Activated CD4-positive, alpha-beta memory T cell treated with anti-CD3 and anti-CD28 coated beads, Interleukin-2, amount 10 ng/mL, durations not matched to agents 7 days and 5 days (primary cell): ENCODE measurements around the gene MYH16. TPM values are rescaled to one million over a fixed set of nuclear protein-coding genes. Genes with fewer than 3 reads are reported as not detected.
"Not testable (repeated sequence)": the region's sequence is repeated elsewhere in the genome, so short reads cannot be mapped to it uniquely, and the experiment has no call there.

Experiments used
- CTCF ChIA-PET: fragments of 350-600 bp; sonication (Branson Sonifier 250); formaldehyde crosslinking; loops from one replicate; lab custom pipeline; 2021; ENCODE audit warnings: antibody characterized with exemption, inconsistent platforms; lab: Charles Lee
- POLR2A ChIA-PET: fragments of 350-600 bp; sonication (Branson Sonifier 250); formaldehyde crosslinking; loops from one replicate; lab custom pipeline; 2021; ENCODE audit warnings: antibody characterized with exemption; lab: Charles Lee
- DNase-seq: peaks from one replicate; pipeline ENCODE4 v3.0.0-alpha.2; 2020
- H3K27ac Mint-ChIP-seq: one replicate; pipeline ENCODE4 v1.8.0; 2021; ENCODE audit warnings: mild to moderate bottlenecking, mixed read lengths
- H3K27me3 Mint-ChIP-seq: one replicate; pipeline ENCODE4 v1.8.0; 2021; ENCODE audit warnings: mixed read lengths
- H3K36me3 Mint-ChIP-seq: one replicate; pipeline ENCODE4 v1.8.0; 2021; ENCODE audit warnings: low read depth, mixed read lengths
- H3K4me1 Mint-ChIP-seq: one replicate; pipeline ENCODE4 v1.8.0; 2021; ENCODE audit warnings: mixed read lengths
- H3K4me3 Mint-ChIP-seq: one replicate; pipeline ENCODE4 v1.8.0; 2021; ENCODE audit warnings: mild to moderate bottlenecking, mixed read lengths
- H3K9me3 Mint-ChIP-seq: one replicate; pipeline ENCODE4 v1.8.0; 2021; ENCODE audit warnings: mixed read lengths
- total RNA-seq, 2 experiments: library from RNA; stranded (reverse); gene quantifications; one replicate each; pipeline ENCODE4 v1.2.3, GENCODE V29; 2021

Gene MYH16
- total RNA-seq, 2 experiments from 2014 or later: not detected

DNA sequence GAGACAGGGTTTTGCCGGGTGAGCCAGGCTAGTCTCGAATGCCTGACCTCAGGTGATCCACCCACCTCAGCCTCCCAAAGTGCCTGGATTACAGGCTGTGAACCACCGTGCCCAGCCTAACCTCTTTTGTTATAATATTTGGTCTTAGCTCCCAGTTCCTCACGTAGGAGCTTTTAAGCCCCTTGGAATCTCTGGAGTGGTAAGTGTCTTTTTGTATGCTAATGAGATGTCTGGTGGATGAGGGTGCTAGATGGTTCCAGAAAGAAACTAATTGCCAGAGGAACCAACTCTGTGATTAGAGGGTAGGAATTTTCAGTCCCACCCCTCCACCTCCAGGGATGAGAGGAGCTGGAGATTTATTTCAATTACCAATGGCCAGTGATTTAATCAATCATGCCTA lies 47.7 kb downstream of the MYH16 start:
- Mint-ChIP-seq H3K27ac (no peak overlapping the region), H3K27me3 (peaks cover 4% of the 10 kb centered on the region), H3K9me3 (no peaks in the 10 kb centered on the region), H3K36me3 (no peaks in the 10 kb centered on the region), H3K4me3 (no peak overlapping the region), H3K4me1 (peaks cover 11% of the 10 kb centered on the region)
- CTCF ChIA-PET: interaction anchor here (0.7 kb wide), 1 partner anchor 30 kb away, joined by 7 read pairs; no protein-coding TSS in a partner anchor
- no peak for DNase-seq
- POLR2A ChIA-PET: no interaction called here

GRCh38 chr7:99322659-99323058 lies 50.0 kb downstream of the MYH16 start:
- H3K4me3 Mint-ChIP-seq, DNase-seq, H3K9me3 Mint-ChIP-seq, H3K27ac Mint-ChIP-seq, POLR2A ChIA-PET, H3K27me3 Mint-ChIP-seq: not testable (repeated sequence)
- CTCF ChIA-PET: interaction anchor here (6.2 kb wide), 1 partner anchor 9 kb away, joined by 38 read pairs; no protein-coding TSS in a partner anchor
- peaks cover 22% of the 10 kb centered on the region for H3K4me1 Mint-ChIP-seq
- peaks cover 13% of the 10 kb centered on the region for H3K36me3 Mint-ChIP-seq

DNA sequence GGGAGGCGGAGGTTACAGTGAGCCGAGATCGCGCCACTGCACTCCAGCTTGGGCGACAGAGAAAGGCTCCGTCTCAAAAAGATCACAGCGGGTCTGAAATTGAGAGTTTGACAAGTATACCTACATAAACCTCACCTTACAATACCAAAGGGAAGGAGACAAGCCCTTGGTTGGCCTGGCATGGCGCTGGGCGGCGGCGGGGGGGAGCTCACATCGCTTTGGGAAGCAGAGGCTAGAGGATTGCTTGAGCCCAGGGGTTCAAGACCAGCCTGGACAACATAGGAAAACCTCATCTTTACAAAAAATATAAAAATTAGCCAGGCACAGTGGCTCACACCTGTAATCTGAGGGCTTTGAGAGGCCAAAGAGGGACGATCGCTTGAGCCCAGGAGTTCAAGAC lies 51.9 kb downstream of the MYH16 start:
- peak overlapping the region; percentile 93 for H3K4me3 Mint-ChIP-seq
- H3K27ac Mint-ChIP-seq: peak overlapping the region; percentile 21
- H3K27me3 Mint-ChIP-seq: peaks cover 2% of the 10 kb centered on the region
- H3K36me3 Mint-ChIP-seq: peaks cover 24% of the 10 kb centered on the region
- ChIA-PET CTCF (interaction anchor here (6.2 kb wide), 1 partner anchor 11 kb away, joined by 38 read pairs; no protein-coding TSS in a partner anchor), POLR2A (interaction anchor here (0.7 to 4.3 kb wide), 5 partner anchors 11 to 176 kb away, joined by 3 to 34 read pairs (median 4); partner anchors contain the start of gene ZNF394)
- peaks cover 39% of the 10 kb centered on the region for H3K4me1 Mint-ChIP-seq
- H3K9me3 Mint-ChIP-seq: no peaks in the 10 kb centered on the region
- DNase-seq: no peak

- Mint-ChIP-seq H3K27me3 (peaks cover 2% of the 10 kb centered on the region), H3K9me3 (no peaks in the 10 kb centered on the region), H3K4me3 (peak overlapping the region; percentile 93), H3K4me1 (peaks cover 43% of the 10 kb centered on the region), H3K36me3 (peaks cover 25% of the 10 kb centered on the region), H3K27ac (peak overlapping the region; percentile 80)
- DNase-seq: no peak
- POLR2A ChIA-PET: interaction anchor here (0.6 to 4.3 kb wide), 10 partner anchors 8 to 595 kb away, joined by 3 to 34 read pairs (median 4); partner anchors contain the start of genes TRIM4 and ZNF394
- CTCF ChIA-PET: interaction anchor here (1.0 to 6.2 kb wide), 2 partner anchors 11 to 446 kb away, joined by 3 to 38 read pairs; partner anchors contain the start of gene TRRAP
Measured at GRCh38 chr7:99325001-99325493, 52.4 kb downstream of the MYH16 start.

- Mint-ChIP-seq H3K36me3 (peaks cover 28% of the 10 kb centered on the region), H3K4me1 (peaks cover 50% of the 10 kb centered on the region), H3K4me3 (peak within 1 kb of the TSS; percentile 93), H3K27me3 (peaks cover 2% of the 10 kb centered on the region), H3K27ac (peak within 1 kb of the TSS; percentile 80), H3K9me3 (no peaks in the 10 kb centered on the region)
- POLR2A ChIA-PET: interaction anchor here (0.6 to 4.3 kb wide), 14 partner anchors 8 to 594 kb away, joined by 3 to 34 read pairs (median 4); partner anchors contain the start of genes TRIM4 and ZNF394
- CTCF ChIA-PET: interaction anchor here (1.0 to 6.2 kb wide), 3 partner anchors 12 to 447 kb away, joined by 3 to 38 read pairs (median 3); partner anchors contain the start of gene TRRAP
- DNase-seq: peak; percentile 93
Measured at GRCh38 chr7:99325592-99326407, 53.2 kb downstream of the MYH16 start, which contains the start of gene ARPC1A. ARPC1A (plus strand) TSS chr7:99325898; CDS start chr7:99333354, 7,456 bp downstream.

DNA sequence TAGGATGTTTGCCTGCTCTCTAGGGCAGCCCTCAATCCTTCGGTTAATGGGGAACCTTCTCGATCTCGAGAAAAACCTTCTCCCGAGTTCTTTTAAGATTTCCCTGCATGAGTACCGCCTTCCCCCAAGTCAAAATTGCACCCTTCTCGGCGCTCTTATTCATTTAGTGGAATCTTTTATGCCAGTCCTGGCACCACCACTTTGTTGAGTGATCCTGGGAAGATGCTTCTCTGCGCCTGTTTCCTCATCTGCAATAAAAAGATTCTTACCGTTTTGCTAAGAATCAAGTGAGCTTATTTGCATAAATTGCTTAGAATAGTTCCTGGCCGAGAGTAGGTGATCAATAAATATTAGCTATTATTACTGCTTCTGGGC lies 53.8 kb downstream of the MYH16 start:
- H3K9me3 Mint-ChIP-seq: no peaks in the 10 kb centered on the region
- ChIA-PET CTCF (interaction anchor here (1.2 to 6.2 kb wide), 2 partner anchors 12 to 448 kb away, joined by 3 to 38 read pairs; partner anchors contain the start of gene TRRAP), POLR2A (interaction anchor here (1.2 to 4.3 kb wide), 7 partner anchors 13 to 593 kb away, joined by 3 to 34 read pairs (median 4); partner anchors contain the start of genes BUD31 and TRIM4)
- peak overlapping the region; percentile 93 for H3K4me3 Mint-ChIP-seq
- peaks cover 32% of the 10 kb centered on the region for H3K36me3 Mint-ChIP-seq
- H3K27ac Mint-ChIP-seq: peak overlapping the region; percentile 80
- peaks cover 56% of the 10 kb centered on the region for H3K4me1 Mint-ChIP-seq
- H3K27me3 Mint-ChIP-seq: peaks cover 2% of the 10 kb centered on the region
- DNase-seq: no peak

GRCh38 chr7:99330314-99330961 lies 57.8 kb downstream of the MYH16 start:
- ChIA-PET CTCF (interaction anchor here (0.9 to 1.5 kb wide), 3 partner anchors 15 to 452 kb away, joined by 3 to 9 read pairs (median 3); partner anchors contain the start of gene TRRAP), POLR2A (interaction anchor here (0.9 to 2.4 kb wide), 2 partner anchors 78 to 110 kb away, joined by 3 to 13 read pairs; partner anchors contain the start of genes BUD31 and PDAP1)
- H3K27me3 Mint-ChIP-seq, DNase-seq, H3K9me3 Mint-ChIP-seq: not testable (repeated sequence)
- peak overlapping the region; percentile 93 for H3K27ac Mint-ChIP-seq
- H3K36me3 Mint-ChIP-seq: peaks cover 59% of the 10 kb centered on the region
- H3K4me1 Mint-ChIP-seq: peaks cover 60% of the 10 kb centered on the region
- peak overlapping the region; percentile 43 for H3K4me3 Mint-ChIP-seq

GRCh38 chr7:99331002-99331401 lies 58.4 kb downstream of the MYH16 start:
- no peak overlapping the region for H3K4me3 Mint-ChIP-seq
- peak overlapping the region; percentile 93 for H3K27ac Mint-ChIP-seq
- H3K4me1 Mint-ChIP-seq: peaks cover 60% of the 10 kb centered on the region
- CTCF ChIA-PET: interaction anchor here (0.6 kb wide), 1 partner anchor 59 kb away, joined by 3 read pairs; no protein-coding TSS in a partner anchor
- H3K36me3 Mint-ChIP-seq: peaks cover 63% of the 10 kb centered on the region
- no peaks in the 10 kb centered on the region for H3K27me3 Mint-ChIP-seq
- DNase-seq: no peak
- POLR2A ChIA-PET: interaction anchor here (1.1 to 2.4 kb wide), 3 partner anchors 16 to 77 kb away, joined by 3 to 13 read pairs (median 4); partner anchors contain the start of genes BUD31 and PDAP1
- no peaks in the 10 kb centered on the region for H3K9me3 Mint-ChIP-seq

DNA sequence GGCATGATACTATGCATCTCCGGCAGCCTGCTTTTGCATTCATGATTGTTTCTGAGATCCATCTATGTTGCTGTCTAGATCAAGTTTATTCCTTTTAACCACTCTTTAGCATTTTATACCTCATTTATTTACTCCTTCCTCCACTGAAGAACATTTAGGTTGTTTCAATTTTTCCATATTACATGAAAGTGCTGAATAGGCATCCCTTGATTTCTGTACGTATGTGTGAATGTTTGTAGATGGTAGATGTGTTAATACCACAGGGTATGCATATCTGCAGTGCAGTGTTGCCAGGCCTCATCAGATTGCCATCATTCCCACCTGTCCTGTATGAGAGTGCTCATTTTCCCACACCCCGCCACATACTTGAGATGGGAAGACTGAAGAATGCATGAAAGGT lies 67.0 kb downstream of the MYH16 start:
- no peaks in the 10 kb centered on the region for H3K9me3 Mint-ChIP-seq
- CTCF ChIA-PET: no interaction called here
- H3K36me3 Mint-ChIP-seq: peaks cover 68% of the 10 kb centered on the region
- H3K4me1 Mint-ChIP-seq: no peaks in the 10 kb centered on the region
- H3K4me3 Mint-ChIP-seq: no peak overlapping the region
- H3K27ac Mint-ChIP-seq: no peak overlapping the region
- POLR2A ChIA-PET: interaction anchor here (0.6 kb wide), 1 partner anchor 68 kb away, joined by 3 read pairs; the partner anchor contains the start of gene PDAP1
- H3K27me3 Mint-ChIP-seq: no peaks in the 10 kb centered on the region
- DNase-seq: no peak

DNA sequence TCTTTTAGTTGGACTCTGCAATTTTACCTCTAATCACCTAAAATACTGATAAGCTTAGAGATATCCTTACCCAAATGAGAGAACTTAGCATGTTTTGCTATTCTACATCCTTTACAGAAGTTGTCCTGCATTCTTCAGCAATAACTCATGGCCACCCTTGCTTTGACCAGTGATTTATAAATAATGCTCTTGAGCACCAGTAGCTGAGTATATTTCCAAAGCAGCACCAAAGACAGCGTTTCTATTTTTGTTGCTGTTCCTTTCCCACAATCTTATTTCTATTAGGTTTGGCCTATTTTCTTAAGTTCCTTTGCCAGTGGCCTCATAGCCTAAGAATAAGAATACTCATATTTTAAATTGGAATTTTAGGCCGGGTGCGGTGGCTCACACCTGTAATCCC lies 68.0 kb downstream of the MYH16 start:
- CTCF ChIA-PET: no interaction called here
- no peaks in the 10 kb centered on the region for H3K9me3 Mint-ChIP-seq
- POLR2A ChIA-PET: interaction anchor here (1.0 kb wide), 1 partner anchor 10 kb away, joined by 3 read pairs; no protein-coding TSS in a partner anchor
- peaks cover 65% of the 10 kb centered on the region for H3K36me3 Mint-ChIP-seq
- no peaks in the 10 kb centered on the region for H3K27me3 Mint-ChIP-seq
- no peaks in the 10 kb centered on the region for H3K4me1 Mint-ChIP-seq
- no peak overlapping the region for H3K4me3 Mint-ChIP-seq
- DNase-seq: no peak
- no peak overlapping the region for H3K27ac Mint-ChIP-seq

GRCh38 chr7:99344061-99344647 lies 71.5 kb downstream of the MYH16 start:
- Mint-ChIP-seq H3K27me3 (no peaks in the 10 kb centered on the region), H3K4me1 (no peaks in the 10 kb centered on the region), H3K9me3 (no peaks in the 10 kb centered on the region), H3K36me3 (peaks cover 61% of the 10 kb centered on the region), H3K4me3 (no peak overlapping the region), H3K27ac (no peak overlapping the region)
- no peak for DNase-seq
- CTCF ChIA-PET: no interaction called here
- POLR2A ChIA-PET: no interaction called here
